Ovary (tissue), 9 donors: ENCODE results near the gene PLLP. TPM values are rescaled to one million over a fixed set of nuclear protein-coding genes. Genes with fewer than 3 reads are reported as not detected.

Source experiments
- DNase-seq, 5 donors: peaks; one replicate each; pipeline ENCODE4 v3.0.0-alpha.2; 2019 to 2020
- H3K27ac ChIP-seq, 2 donors: fragments of 200-600 bp; one replicate each; pipeline versions ENCODE4 v1.5.1 to v1.8.0; 2019 to 2022
- H3K27me3 ChIP-seq: fragments of 200-600 bp; one replicate; pipeline ENCODE4 v1.8.0; 2022
- H3K36me3 ChIP-seq: fragments of 200-600 bp; sonication (generic); one replicate; pipeline ENCODE4 v1.5.1; 2019
- H3K4me1 ChIP-seq: one replicate; pipeline ENCODE4 v1.8.1; 2013; ENCODE audit warnings: mild to moderate bottlenecking, moderate library complexity; ENCODE audit not compliant: insufficient read depth
- H3K4me3 ChIP-seq: fragments of 200-600 bp; sonication (generic); one replicate; pipeline ENCODE4 v1.5.1; 2017
- H3K9me3 ChIP-seq, 2 donors: fragments of 200-600 bp in 1 of 2; sonication (generic) in 1 of 2; one replicate each; pipeline versions ENCODE4 v1.5.1 to v1.8.1; 2013 to 2019; ENCODE audit warnings: mild to moderate bottlenecking in 1 of 2, moderate library complexity in 1 of 2
- CTCF ChIP-seq, 3 donors: fragments of 450-650 bp in 2 of 3; fragments of 200-600 bp in 1 of 3; IDR thresholded peaks; one replicate each; pipeline versions ENCODE4 v1.5.1 to v1.8.0; 2016 to 2022; ENCODE audit warnings: antibody characterized with exemption in 3 of 3, mild to moderate bottlenecking in 1 of 3
- EP300 ChIP-seq: sonication (generic); formaldehyde crosslinking; IDR thresholded peaks from one replicate; pipeline ENCODE4 v1.6.1; 2017; ENCODE audit warnings: antibody characterized with exemption
- POLR2A ChIP-seq: fragments of 450-650 bp; IDR thresholded peaks from one replicate; pipeline ENCODE4 v1.6.1; 2017; ENCODE audit warnings: antibody characterized with exemption, mild to moderate bottlenecking, moderate library complexity
- WGBS, 3 donors: extraction: QIAGEN DNeasy Blood & Tissue Kit in 1 of 3; methylation state at CpG; one replicate each; pipeline versions ENCODE4 v1.1.5 to v1.1.7; 2013 to 2017; 5-methylcytosine and 5-hydroxymethylcytosine counted together
- intact Hi-C, 4 donors: fragments of 100-400 bp; cut with DNase I; formaldehyde crosslinking; loops; one replicate each; pipeline versions ENCODE4 v1.11.0 to v1.15.1; 2022 to 2023
- polyA plus RNA-seq, 2 donors: library from polyadenylated mRNA; stranded (reverse); fragments of 200-250 nt in 1 of 2; fragments of 350-450 nt in 1 of 2; fragmentation: Illumina TruSeq in 1 of 2; extraction: RNeasy Lipid Tissue Mini Kit (QIAGEN cat#74804) in 1 of 2; gene quantifications; one replicate each; pipeline ENCODE4 v1.2.3, GENCODE V29; 2013 to 2014
- total RNA-seq, 7 donors: library from RNA; depleted of rRNA in 2 of 7; stranded (reverse); fragments of >200 nt in 2 of 7; fragmentation: NEBNext Ultra II Directional in 3 of 7; extraction: Animal tissue kit (Norgen Biotek cat#: 25700) in 3 of 7; gene quantifications; one replicate each; pipeline versions ENCODE4 v1.1.0 to v1.2.4, GENCODE V29; 2016 to 2023
- donor health status: DM: no; HTN: no; CAD: no; lungs with moderate emphysema.
- donor health status: DM: no; HTN: no; CAD: no.
- donor health status: Bipolar disorder and iron deficiency.
- donor health status: DM: yes; HTN: yes; CAD: no.
- donor health status: DM: no; HTN: no; CAD: no.
- donor health status: DM: yes; HTN: yes; CAD: no.

PLLP gene
- total and polyA plus RNA-seq, 9 donors = 0.94 to 54.2 (median 4.0) TPM

GRCh38 chr16:57297856-57298255 lies 13.4 kb upstream of the PLLP start:
- TF ChIP-seq EP300 (no peak), CTCF (IDR thresholded peaks at IDR 0.05) (no peak), POLR2A (no peak)
- WGBS, 3 donors = 52 to 59% (median 54%) methylated on average over 13 of the region's 13 CpGs
- intact Hi-C loops = no loop called here

GRCh38 chr16:57289391-57290257 lies 5.2 kb upstream of the PLLP start:
- intact Hi-C loops = loop anchor here in 1 of 4 donors (10.0 kb wide), 1 partner anchor 205 kb away; no protein-coding TSS in a partner anchor
- TF ChIP-seq POLR2A = no peak
- no peak for TF ChIP-seq CTCF (IDR thresholded peaks at IDR 0.05)
- TF ChIP-seq EP300 = no peak
- H3K4me1 ChIP-seq = peaks cover 2% of the 10 kb centered on the region
- no peaks in the 10 kb centered on the region for H3K27me3 ChIP-seq
- DNase-seq = no peak
- no peak overlapping the region for H3K4me3 ChIP-seq
- H3K9me3 ChIP-seq = no peaks in the 10 kb centered on the region
- H3K36me3 ChIP-seq = no peaks in the 10 kb centered on the region
- no peak overlapping the region for H3K27ac ChIP-seq
- WGBS, 3 donors = 56 to 60% (median 60%) methylated on average over 14 of the region's 14 CpGs

More at GRCh38 chr16:57297856-57298255, 13.4 kb upstream of the PLLP start:
- no peak overlapping the region for H3K27ac ChIP-seq
- H3K36me3 ChIP-seq = no peaks in the 10 kb centered on the region
- no peaks in the 10 kb centered on the region for H3K4me1 ChIP-seq
- no peak for DNase-seq
- H3K27me3 ChIP-seq = no peaks in the 10 kb centered on the region
- no peak overlapping the region for H3K4me3 ChIP-seq
- no peaks in the 10 kb centered on the region for H3K9me3 ChIP-seq

GRCh38 chr16:57285379-57285778 lies 907 bp upstream of the PLLP start:
- Histone ChIP-seq H3K36me3 (no peaks in the 10 kb centered on the region), H3K4me3 (no peak overlapping the region), H3K9me3 (no peaks in the 10 kb centered on the region), H3K4me1 (peaks cover 7% of the 10 kb centered on the region), H3K27me3 (no peaks in the 10 kb centered on the region), H3K27ac (no peak overlapping the region)
- DNase-seq = no peak
- intact Hi-C loops = loop anchor here in 1 of 4 donors (10.0 kb wide), 1 partner anchor 201 kb away; no protein-coding TSS in a partner anchor
- 69 to 86% (median 73%) methylated on average over 5 of the region's 5 CpGs for WGBS, 3 donors
- TF ChIP-seq CTCF (IDR thresholded peaks at IDR 0.05) (no peak), EP300 (no peak), POLR2A (no peak)

GRCh38 chr16:57284952-57285363 lies 486 bp upstream of the PLLP start:
- Histone ChIP-seq H3K36me3 (no peaks in the 10 kb centered on the region), H3K9me3 (no peaks in the 10 kb centered on the region), H3K27ac (no peak overlapping the region), H3K27me3 (no peaks in the 10 kb centered on the region), H3K4me1 (peaks cover 7% of the 10 kb centered on the region), H3K4me3 (peak overlapping the region; percentile 37)
- DNase-seq = no peak
- 14 to 16% (median 14%) methylated on average over 20 to 22 of the region's 22 CpGs for WGBS, 3 donors
- intact Hi-C loops = loop anchor here in 1 of 4 donors (10.0 kb wide), 1 partner anchor 200 kb away; no protein-coding TSS in a partner anchor
- TF ChIP-seq CTCF (IDR thresholded peaks at IDR 0.05) (no peak), POLR2A (no peak), EP300 (no peak)
